Naive thymus-derived CD4-positive, alpha-beta T cell (primary cell): ENCODE results near the gene GTF2H4. TPM values are rescaled to one million over a fixed set of nuclear protein-coding genes. Genes with fewer than 3 reads are reported as not detected.
A peak's percentile ranks its signal among the peaks of the same experiment; 100 is the strongest.

Experiments
- ATAC-seq: fragments of 150-1000 bp; cut with Tn5 transposase; 2 replicates; pipeline ENCODE4 v1.10.0; 2021; ENCODE audit warnings: mild to moderate bottlenecking, moderate library complexity
- CTCF ChIA-PET: fragments of 350-600 bp; sonication (Branson Sonifier 250); formaldehyde crosslinking; loops from one replicate; lab custom pipeline; 2021; ENCODE audit warnings: antibody characterized with exemption; lab: Charles Lee
- POLR2A ChIA-PET: fragments of 350-600 bp; sonication (Branson Sonifier 250); formaldehyde crosslinking; loops from one replicate; lab custom pipeline; 2021; ENCODE audit warnings: antibody characterized with exemption, inconsistent platforms; lab: Charles Lee
- DNase-seq, 9 donors: peaks; one replicate each; pipeline versions ENCODE4 v3.0.0 to v3.0.0-alpha.2; 2020 to 2022; ENCODE audit warnings: mixed read lengths in 1 of 9
- H3K27ac ChIP-seq: one replicate; pipeline ENCODE4 v1.7.0; 2013; ENCODE audit warnings: mild to moderate bottlenecking, low read depth, low read length, moderate library complexity
- H3K27me3 ChIP-seq, 2 donors: one replicate each; pipeline ENCODE4 v1.7.0; 2013; ENCODE audit warnings: low read length in 2 of 2, mild to moderate bottlenecking in 2 of 2, moderate library complexity in 2 of 2; ENCODE audit not compliant: control insufficient read depth in 2 of 2, insufficient read depth in 2 of 2
- H3K36me3 ChIP-seq, 3 experiments: 1 replicate in 2 of 3; 2 replicates in 1 of 3; pipeline ENCODE4 v1.7.0; 2013; ENCODE audit warnings: low read length in 3 of 3, mild to moderate bottlenecking in 3 of 3, moderate library complexity in 1 of 3; ENCODE audit not compliant: insufficient read depth in 3 of 3, control insufficient read depth in 2 of 3
- H3K4me1 ChIP-seq, 2 donors: one replicate each; pipeline ENCODE4 v1.7.0; 2013; ENCODE audit warnings: low read length in 2 of 2, mild to moderate bottlenecking in 2 of 2, moderate library complexity in 1 of 2; ENCODE audit not compliant: control insufficient read depth in 2 of 2, insufficient read depth in 2 of 2
- H3K4me3 ChIP-seq: 2 replicates; pipeline ENCODE4 v1.7.0; 2013; ENCODE audit warnings: mild to moderate bottlenecking, low read length
- H3K9me3 ChIP-seq, 3 experiments: 1 replicate in 2 of 3; 2 replicates in 1 of 3; pipeline ENCODE4 v1.7.0; 2013; ENCODE audit warnings: low read length in 3 of 3; ENCODE audit not compliant: control insufficient read depth in 2 of 3
- H3K27ac Mint-ChIP-seq, 9 donors: one replicate each; pipeline ENCODE4 v1.8.0; 2020 to 2022; ENCODE audit warnings: mixed read lengths in 9 of 9, mild to moderate bottlenecking in 8 of 9, moderate library complexity in 5 of 9, inconsistent platforms in 2 of 9
- H3K27me3 Mint-ChIP-seq, 5 donors: one replicate each; pipeline ENCODE4 v1.8.0; 2021 to 2022; ENCODE audit warnings: mixed read lengths in 5 of 5, mild to moderate bottlenecking in 1 of 5
- H3K36me3 Mint-ChIP-seq, 5 donors: one replicate each; pipeline ENCODE4 v1.8.0; 2020 to 2022; ENCODE audit warnings: mixed read lengths in 5 of 5, mild to moderate bottlenecking in 3 of 5, inconsistent platforms in 1 of 5
- H3K4me1 Mint-ChIP-seq, 7 donors: one replicate each; pipeline ENCODE4 v1.8.0; 2020 to 2022; ENCODE audit warnings: mixed read lengths in 7 of 7, mild to moderate bottlenecking in 3 of 7, inconsistent platforms in 1 of 7
- H3K4me3 Mint-ChIP-seq, 10 donors: one replicate each; pipeline ENCODE4 v1.8.0; 2020 to 2022; ENCODE audit warnings: mild to moderate bottlenecking in 10 of 10, mixed read lengths in 10 of 10, moderate library complexity in 6 of 10, inconsistent platforms in 2 of 10
- H3K9me3 Mint-ChIP-seq, 11 donors: one replicate each; pipeline ENCODE4 v1.8.0; 2020 to 2022; ENCODE audit warnings: mixed read lengths in 11 of 11, mild to moderate bottlenecking in 4 of 11, inconsistent platforms in 1 of 11, moderate library complexity in 1 of 11
- intact Hi-C, 2 donors: fragments of 100-400 bp; cut with micrococcal nuclease; formaldehyde crosslinking; loops; one replicate each; pipeline ENCODE4 v1.15.1; 2023
- polyA plus RNA-seq, 2 donors: library from polyadenylated mRNA; unstranded; fragments of 300-500 nt; fragmentation: Illumina TruSeq; gene quantifications; one replicate each; pipeline ENCODE4 v1.2.3, GENCODE V29; 2021
- total RNA-seq, 6 experiments: library from RNA in 5 of 6; stranded (reverse) in 5 of 6; gene quantifications; 1 replicate in 5 of 6; 2 replicates in 1 of 6; pipeline ENCODE4 v1.2.3 and lab custom pipeline; 2021 to 2026

GTF2H4 gene
- total and polyA plus RNA-seq, 7 experiments from 2014 or later, result 8.0 to 42.3 (median 21.3) TPM

DNA sequence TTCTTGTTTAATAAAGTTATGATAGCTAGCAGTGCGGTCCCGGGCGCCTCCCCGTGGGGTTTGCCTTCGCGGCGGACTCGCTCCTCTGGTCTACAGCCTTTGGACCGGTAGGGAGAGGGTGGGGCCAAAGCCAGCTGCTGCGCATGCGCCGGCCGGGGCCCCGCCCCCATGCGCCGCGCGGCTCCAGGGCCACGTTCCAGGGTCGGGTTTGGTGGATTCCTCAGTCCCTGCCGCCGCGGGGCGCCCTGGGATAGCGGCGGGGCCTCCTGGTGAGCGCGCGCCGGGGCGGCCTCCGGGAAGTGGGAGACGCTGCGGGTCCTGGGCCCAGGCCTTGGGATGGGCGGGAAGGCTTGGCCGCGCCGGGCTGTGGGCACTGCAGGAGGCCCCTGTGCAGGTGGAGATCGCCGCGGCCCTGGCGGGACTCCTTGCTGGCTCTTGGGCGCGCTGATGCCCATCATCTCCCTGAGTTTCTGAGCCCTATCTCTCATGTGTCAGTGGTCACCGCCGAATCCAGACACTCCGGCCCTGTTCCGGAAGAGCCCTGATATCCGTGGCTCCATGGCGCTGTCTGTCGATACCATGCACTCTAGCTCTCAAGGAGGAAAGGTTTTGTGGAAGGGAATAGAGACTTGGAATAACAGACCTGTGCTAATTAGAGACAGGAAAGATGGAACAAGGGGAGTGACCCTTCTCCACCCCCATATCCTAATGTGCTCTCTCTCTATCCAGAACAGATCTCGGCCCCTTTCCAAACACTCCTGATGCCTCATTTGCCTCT is 6.3 kb downstream of the GTF2H4 start, which contains the start of gene VARS2:
Gene VARS2, plus strand, starts transcription at position 163 of the 778 bp plus-strand sequence. Its CDS starts 599 bp downstream, at position 762.
- peaks cover 13 to 17% of the 10 kb centered on the region in 2 donors for H3K4me1 ChIP-seq
- CTCF ChIA-PET, result interaction anchor here (0.6 to 4.1 kb wide), 12 partner anchors 35 to 182 kb away, joined by 3 to 28 read pairs (median 3); no protein-coding TSS in a partner anchor
- H3K4me1 Mint-ChIP-seq, result peaks cover 20 to 51% (median 40%) of the 10 kb centered on the region in 7 donors
- H3K27me3 ChIP-seq, result no peaks in the 10 kb centered on the region
- H3K4me3 ChIP-seq, result peak within 1 kb of the TSS; percentile 64
- H3K36me3 ChIP-seq, result peaks cover 0 to 39% (median 0%) of the 10 kb centered on the region in 3 experiments
- peak within 1 kb of the TSS; percentile 81 to 93 (median 88) for H3K27ac Mint-ChIP-seq
- POLR2A ChIA-PET, result interaction anchor here (0.7 to 2.0 kb wide), 9 partner anchors 11 to 420 kb away, joined by 3 to 9 read pairs (median 5); no protein-coding TSS in a partner anchor
- intact Hi-C loops, result loop anchor here (1.0 to 2.0 kb wide), 4 partner anchors 28 to 245 kb away; partner anchors contain the start of genes DDR1 (in 1 of the 2) and TCF19 (in 1 of the 2)
- peak within 1 kb of the TSS; percentile 87 to 96 (median 92) for H3K4me3 Mint-ChIP-seq
- peak within 1 kb of the TSS; percentile 78 for H3K27ac ChIP-seq
- DNase-seq (peak; percentile 80 to 95 (median 86)), ATAC-seq (peak; percentile 98)
- peaks cover 9 to 42% (median 13%) of the 10 kb centered on the region in 5 donors for H3K36me3 Mint-ChIP-seq
- H3K27me3 Mint-ChIP-seq, result no peaks in the 10 kb centered on the region
- H3K9me3 ChIP-seq, result no peaks in the 10 kb centered on the region
- no peaks in the 10 kb centered on the region for H3K9me3 Mint-ChIP-seq

DNA sequence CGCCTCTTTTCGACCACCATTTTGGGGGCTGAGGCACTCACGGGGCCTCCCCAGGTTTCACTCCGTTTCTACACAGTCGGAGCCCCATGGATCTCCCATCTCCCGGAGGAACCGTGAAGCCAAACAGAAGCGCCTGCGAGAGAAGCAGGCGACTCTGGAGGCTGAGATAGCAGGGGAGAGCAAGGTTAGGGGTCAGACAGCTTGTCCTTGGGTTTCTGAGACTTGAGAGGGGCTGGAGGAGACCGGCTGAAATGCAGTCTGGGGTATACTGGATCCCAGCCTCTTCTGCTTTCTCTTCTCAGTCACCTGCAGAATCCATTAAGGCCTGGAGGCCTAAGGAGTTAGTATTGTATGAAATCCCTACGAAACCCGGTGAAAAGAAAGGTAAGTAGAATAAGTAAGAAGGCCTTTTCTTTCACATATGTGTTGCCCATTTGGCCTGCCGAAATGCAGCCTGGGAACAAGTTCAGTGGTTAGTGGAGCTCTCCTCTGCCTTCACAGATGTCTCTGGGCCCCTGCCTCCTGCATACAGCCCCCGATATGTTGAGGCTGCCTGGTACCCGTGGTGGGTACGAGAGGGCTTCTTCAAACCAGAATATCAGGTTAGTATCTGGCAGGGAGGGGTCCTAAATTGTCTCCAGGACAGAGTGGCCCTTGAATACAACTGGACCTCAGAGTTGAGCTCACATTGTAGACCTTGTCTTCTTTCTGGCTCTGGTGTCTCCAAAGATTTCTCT is 7.0 kb downstream of the GTF2H4 start:
- H3K9me3 ChIP-seq, result no peaks in the 10 kb centered on the region
- POLR2A ChIA-PET, result interaction anchor here (0.8 to 1.6 kb wide), 3 partner anchors 8 to 172 kb away, joined by 4 to 5 read pairs (median 5); no protein-coding TSS in a partner anchor
- H3K4me1 ChIP-seq, result peaks cover 13 to 17% of the 10 kb centered on the region in 2 donors
- Mint-ChIP-seq H3K4me1 (peaks cover 22 to 45% (median 36%) of the 10 kb centered on the region in 7 donors), H3K27me3 (no peaks in the 10 kb centered on the region), H3K9me3 (no peaks in the 10 kb centered on the region), H3K36me3 (peaks cover 12 to 42% (median 13%) of the 10 kb centered on the region in 5 donors), H3K27ac (peak overlapping the region; percentile 81 to 93 (median 89)), H3K4me3 (peak overlapping the region; percentile 87 to 96 (median 92))
- intact Hi-C loops, result loop anchor here (1.0 to 2.0 kb wide), 11 partner anchors 29 to 244 kb away; partner anchors contain the start of genes DDR1 (in 1 of the 2) and TCF19 (in 1 of the 2)
- H3K4me3 ChIP-seq, result peak overlapping the region; percentile 64
- peak overlapping the region; percentile 78 for H3K27ac ChIP-seq
- CTCF ChIA-PET, result interaction anchor here (0.6 to 4.2 kb wide), 14 partner anchors 36 to 1271 kb away, joined by 3 to 28 read pairs (median 3); partner anchors contain the start of gene PSORS1C1
- H3K27me3 ChIP-seq, result no peaks in the 10 kb centered on the region
- DNase-seq (peak in 4 of 9 donors; percentile 1 to 7 (median 2)), ATAC-seq (no peak)
- H3K36me3 ChIP-seq, result peaks cover 0 to 47% (median 0%) of the 10 kb centered on the region in 3 experiments

DNA sequence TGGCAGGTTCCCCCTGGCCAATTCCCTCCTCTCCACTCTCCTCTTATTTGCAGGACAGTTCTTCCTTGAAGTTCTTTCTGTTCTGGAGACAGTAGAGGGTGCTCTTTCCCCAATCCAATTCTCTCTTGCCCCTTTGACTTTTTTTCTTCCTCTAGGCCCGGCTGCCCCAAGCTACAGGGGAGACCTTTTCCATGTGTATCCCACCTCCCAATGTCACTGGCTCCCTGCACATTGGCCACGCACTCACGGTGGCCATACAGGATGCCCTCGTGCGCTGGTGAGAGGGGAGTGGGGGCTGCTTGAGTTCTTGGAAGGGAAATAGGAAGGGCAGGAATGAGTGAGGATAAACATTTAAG is 7.6 kb downstream of the GTF2H4 start:
- peak in 6 of 9 donors; percentile 8 to 45 (median 35) for DNase-seq
- H3K36me3 ChIP-seq, result peaks cover 0 to 50% (median 5%) of the 10 kb centered on the region in 3 experiments

GRCh38 chr6:30917041-30917440 is 9.0 kb downstream of the GTF2H4 start:
- CTCF ChIA-PET, result interaction anchor here (0.7 to 4.2 kb wide), 4 partner anchors 152 to 198 kb away, joined by 3 to 28 read pairs (median 18); partner anchors contain the start of gene PSORS1C1
- Histone ChIP-seq H3K27me3 (no peaks in the 10 kb centered on the region), H3K36me3 (peaks cover 0 to 52% (median 5%) of the 10 kb centered on the region in 3 experiments), H3K9me3 (no peaks in the 10 kb centered on the region), H3K4me3 (no peak overlapping the region), H3K27ac (no peak overlapping the region), H3K4me1 (peaks cover 13 to 17% of the 10 kb centered on the region in 2 donors)
- peaks cover 5 to 39% (median 13%) of the 10 kb centered on the region in 5 donors for H3K36me3 Mint-ChIP-seq
- DNase-seq (no peak), ATAC-seq (no peak)
- intact Hi-C loops, result no loop called here
- no peaks in the 10 kb centered on the region for H3K27me3 Mint-ChIP-seq
- H3K4me3 Mint-ChIP-seq, result no peak overlapping the region
- POLR2A ChIA-PET, result no interaction called here
- no peaks in the 10 kb centered on the region for H3K9me3 Mint-ChIP-seq
- no peak overlapping the region for H3K27ac Mint-ChIP-seq
- peaks cover 23 to 45% (median 36%) of the 10 kb centered on the region in 7 donors for H3K4me1 Mint-ChIP-seq

More for the DNA sequence above, 7.6 kb downstream of the GTF2H4 start:
- Mint-ChIP-seq H3K27ac (peak overlapping the region in 8 of 9 donors; percentile 54 to 89 (median 86)), H3K9me3 (no peaks in the 10 kb centered on the region), H3K4me3 (peak overlapping the region; percentile 87 to 96 (median 92)), H3K36me3 (peaks cover 12 to 47% (median 13%) of the 10 kb centered on the region in 5 donors), H3K4me1 (peaks cover 22 to 45% (median 36%) of the 10 kb centered on the region in 7 donors), H3K27me3 (no peaks in the 10 kb centered on the region)
- ATAC-seq, result no peak
- ChIA-PET POLR2A (interaction anchor here (0.6 to 1.6 kb wide), 4 partner anchors 9 to 172 kb away, joined by 4 to 5 read pairs (median 4); no protein-coding TSS in a partner anchor), CTCF (interaction anchor here (0.6 to 4.2 kb wide), 14 partner anchors 37 to 1271 kb away, joined by 3 to 28 read pairs (median 3); partner anchors contain the start of gene PSORS1C1)
- Histone ChIP-seq H3K27ac (no peak overlapping the region), H3K4me3 (no peak overlapping the region), H3K4me1 (peaks cover 13 to 17% of the 10 kb centered on the region in 2 donors), H3K9me3 (no peaks in the 10 kb centered on the region), H3K27me3 (no peaks in the 10 kb centered on the region)
- intact Hi-C loops, result loop anchor here (1.0 to 2.0 kb wide), 10 partner anchors 31 to 243 kb away; partner anchors contain the start of genes DDR1 (in 1 of the 2) and TCF19 (in 1 of the 2)

GRCh38 chr6:30917487-30917886 is 9.5 kb downstream of the GTF2H4 start:
- intact Hi-C loops, result no loop called here
- ATAC-seq (no peak), DNase-seq (no peak)
- Histone ChIP-seq H3K4me3 (no peak overlapping the region), H3K4me1 (peaks cover 13 to 17% of the 10 kb centered on the region in 2 donors), H3K36me3 (peaks cover 0 to 56% (median 5%) of the 10 kb centered on the region in 3 experiments), H3K9me3 (no peaks in the 10 kb centered on the region), H3K27ac (no peak overlapping the region), H3K27me3 (no peaks in the 10 kb centered on the region)
- CTCF ChIA-PET, result interaction anchor here (0.7 to 4.2 kb wide), 2 partner anchors 169 to 198 kb away, joined by 3 to 20 read pairs; partner anchors contain the start of gene PSORS1C1
- peaks cover 4 to 38% (median 17%) of the 10 kb centered on the region in 5 donors for H3K36me3 Mint-ChIP-seq
- H3K9me3 Mint-ChIP-seq, result no peaks in the 10 kb centered on the region
- POLR2A ChIA-PET, result no interaction called here
- no peak overlapping the region for H3K27ac Mint-ChIP-seq
- no peaks in the 10 kb centered on the region for H3K27me3 Mint-ChIP-seq
- H3K4me3 Mint-ChIP-seq, result no peak overlapping the region
- peaks cover 23 to 41% (median 35%) of the 10 kb centered on the region in 7 donors for H3K4me1 Mint-ChIP-seq
